GM10266 (cell line): ENCODE measurements around the gene RPTOR.

Experiments used
- DNase-seq: peaks from one replicate; pipeline ENCODE4 v3.0.0; 2012; ENCODE audit errors: extremely low spot score
- TF ChIP-seq, protein P1 (sequence below): IDR thresholded peaks from 2 replicates; pipeline ENCODE4 v1.5.1; 2012; ENCODE audit warnings: mild to moderate bottlenecking, low read depth; ENCODE audit not compliant: control insufficient read depth, insufficient read depth; ENCODE audit errors: missing control alignments

RPTOR gene

DNA sequence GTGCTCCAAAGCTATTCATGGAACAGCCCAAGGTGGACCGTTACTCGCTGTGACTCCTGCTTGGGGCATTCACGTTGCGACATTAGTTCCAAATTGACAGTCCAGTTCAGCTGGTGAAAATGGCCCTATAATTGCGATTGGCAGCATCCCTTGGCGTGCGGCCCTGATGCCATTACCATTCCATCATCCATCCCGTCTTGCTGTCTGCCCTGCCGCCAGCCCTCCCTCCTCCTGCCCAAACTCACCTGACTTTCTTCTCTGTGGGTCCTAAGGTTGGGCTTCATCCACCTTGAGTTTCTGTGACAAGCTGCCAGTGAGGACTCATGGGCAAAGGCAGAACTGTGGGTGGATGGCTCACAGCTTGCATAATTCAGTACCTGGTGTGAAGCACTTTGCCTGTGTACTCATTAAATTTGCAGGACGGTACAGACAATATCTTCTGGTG is 104.6 kb downstream of the RPTOR start:
- DNase-seq, result no peak
- TF ChIP-seq, protein P1, sequence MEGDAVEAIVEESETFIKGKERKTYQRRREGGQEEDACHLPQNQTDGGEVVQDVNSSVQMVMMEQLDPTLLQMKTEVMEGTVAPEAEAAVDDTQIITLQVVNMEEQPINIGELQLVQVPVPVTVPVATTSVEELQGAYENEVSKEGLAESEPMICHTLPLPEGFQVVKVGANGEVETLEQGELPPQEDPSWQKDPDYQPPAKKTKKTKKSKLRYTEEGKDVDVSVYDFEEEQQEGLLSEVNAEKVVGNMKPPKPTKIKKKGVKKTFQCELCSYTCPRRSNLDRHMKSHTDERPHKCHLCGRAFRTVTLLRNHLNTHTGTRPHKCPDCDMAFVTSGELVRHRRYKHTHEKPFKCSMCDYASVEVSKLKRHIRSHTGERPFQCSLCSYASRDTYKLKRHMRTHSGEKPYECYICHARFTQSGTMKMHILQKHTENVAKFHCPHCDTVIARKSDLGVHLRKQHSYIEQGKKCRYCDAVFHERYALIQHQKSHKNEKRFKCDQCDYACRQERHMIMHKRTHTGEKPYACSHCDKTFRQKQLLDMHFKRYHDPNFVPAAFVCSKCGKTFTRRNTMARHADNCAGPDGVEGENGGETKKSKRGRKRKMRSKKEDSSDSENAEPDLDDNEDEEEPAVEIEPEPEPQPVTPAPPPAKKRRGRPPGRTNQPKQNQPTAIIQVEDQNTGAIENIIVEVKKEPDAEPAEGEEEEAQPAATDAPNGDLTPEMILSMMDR, result no peak

DNA sequence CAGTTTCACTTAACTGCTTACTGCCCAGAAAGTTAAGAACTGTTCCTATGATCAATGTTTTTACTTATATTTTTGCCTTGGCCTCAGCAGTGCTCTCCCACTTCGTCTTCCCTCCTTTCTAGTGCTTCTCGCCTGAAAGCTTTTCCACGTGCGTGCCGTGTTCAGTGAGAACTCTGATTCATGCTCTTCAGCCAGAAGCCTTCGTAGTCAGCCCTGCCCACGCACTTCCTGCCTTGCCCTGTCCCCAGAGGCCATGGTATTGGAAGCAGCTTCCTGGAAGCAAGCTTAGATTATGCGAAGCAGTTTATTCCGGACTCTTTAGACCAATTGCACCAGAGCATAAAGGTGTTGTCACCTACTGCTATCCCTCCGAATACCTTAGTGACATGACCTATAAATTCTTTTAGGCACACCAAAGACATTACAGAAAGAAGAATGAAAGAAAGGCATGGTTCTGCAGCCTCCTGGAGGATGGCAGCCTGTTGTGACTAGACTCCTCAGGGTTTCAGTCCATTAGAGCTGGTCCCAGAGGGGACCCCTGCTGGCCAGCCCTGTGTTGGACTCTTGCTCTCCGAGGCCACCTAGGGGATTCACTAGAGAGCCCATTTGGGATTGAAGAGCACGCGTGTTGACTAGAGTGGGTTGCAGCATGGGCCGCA is 105.2 kb downstream of the RPTOR start:
- TF ChIP-seq, protein P1, result peak; percentile 30
- DNase-seq, result no peak

DNA sequence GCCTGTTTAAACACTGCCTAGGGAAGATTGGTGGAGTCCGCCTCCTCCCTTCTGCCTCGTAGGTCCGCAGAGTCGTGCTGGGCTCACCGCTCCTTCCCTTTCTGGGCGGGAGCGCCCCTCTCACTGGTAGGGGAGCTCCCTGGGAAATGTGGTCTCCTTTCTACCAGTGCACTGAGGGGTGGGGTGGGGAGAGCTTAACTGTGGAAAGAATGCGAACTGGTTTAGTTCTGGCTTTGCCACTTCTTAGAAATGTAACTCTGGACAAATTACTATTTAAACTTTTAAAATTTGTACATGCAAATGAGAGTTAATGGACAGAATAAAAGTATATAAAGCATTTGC is 105.7 kb downstream of the RPTOR start:
- TF ChIP-seq, protein P1, result no peak
- DNase-seq, result no peak

DNA sequence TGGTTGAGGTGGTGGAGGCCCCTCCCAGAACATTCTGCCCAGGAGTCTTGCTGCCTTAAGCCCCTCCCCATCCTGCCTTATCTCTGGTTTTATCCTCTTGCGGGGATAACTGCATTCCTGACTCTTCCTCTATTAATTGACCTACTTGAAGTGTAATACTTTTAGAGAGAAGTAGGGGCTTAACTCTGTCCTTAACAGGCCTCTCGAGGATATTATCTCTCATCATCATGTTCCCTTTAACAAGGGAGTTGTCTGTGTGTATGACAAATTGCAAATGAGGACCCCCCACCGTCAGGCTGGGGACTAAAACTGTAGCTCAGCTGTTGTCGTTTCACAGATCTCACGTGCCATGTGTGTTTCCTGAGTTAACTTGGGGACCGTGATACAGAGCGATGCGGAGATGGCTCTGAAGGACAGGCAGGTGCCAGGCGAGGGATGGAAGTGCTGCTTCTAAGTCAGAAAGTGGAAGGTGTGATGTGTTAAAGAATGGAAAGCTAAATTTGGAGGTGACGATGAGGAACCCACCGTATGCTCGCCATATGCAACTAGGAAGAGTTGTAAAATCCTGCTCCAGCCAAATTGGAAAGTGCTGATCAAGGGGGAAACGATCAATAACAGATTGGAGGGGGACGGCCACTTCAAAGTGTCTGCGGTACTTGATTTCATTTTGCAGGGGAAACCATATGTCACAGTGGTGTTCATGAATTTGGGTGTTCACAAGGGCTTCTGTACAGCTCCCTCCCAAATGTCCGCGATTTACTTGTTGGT is 106.3 kb downstream of the RPTOR start:
- no peak for DNase-seq
- TF ChIP-seq, protein P1, result no peak

DNA sequence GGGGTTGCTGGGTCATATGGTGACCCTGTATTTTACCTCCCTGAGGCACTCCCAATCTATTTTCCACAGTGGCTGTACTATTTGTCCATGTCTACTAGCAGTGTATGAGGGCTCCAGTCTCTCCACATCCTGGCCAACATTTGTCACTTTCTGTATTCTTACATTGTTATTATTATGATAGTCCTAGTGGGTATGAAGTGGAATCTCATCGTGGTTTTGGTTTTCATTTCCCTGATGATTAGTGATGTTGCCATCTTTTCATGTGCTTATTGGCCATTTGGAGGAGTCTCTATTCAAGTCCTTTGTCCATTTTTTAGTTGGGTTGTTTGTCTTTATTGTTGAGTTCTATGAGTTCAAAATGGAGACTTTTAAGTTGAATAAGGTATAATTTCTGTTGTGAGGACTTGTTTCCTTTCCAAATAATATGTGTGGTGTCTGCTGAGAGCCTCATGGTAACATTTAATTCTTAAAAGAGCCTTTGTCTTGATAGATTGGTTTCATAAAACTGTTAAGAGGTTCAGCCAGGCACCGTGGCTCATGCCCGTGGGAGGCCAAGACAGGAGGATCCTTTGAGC is 108.2 kb downstream of the RPTOR start:
- TF ChIP-seq, protein P1, result no peak
- DNase-seq, result no peak

DNA sequence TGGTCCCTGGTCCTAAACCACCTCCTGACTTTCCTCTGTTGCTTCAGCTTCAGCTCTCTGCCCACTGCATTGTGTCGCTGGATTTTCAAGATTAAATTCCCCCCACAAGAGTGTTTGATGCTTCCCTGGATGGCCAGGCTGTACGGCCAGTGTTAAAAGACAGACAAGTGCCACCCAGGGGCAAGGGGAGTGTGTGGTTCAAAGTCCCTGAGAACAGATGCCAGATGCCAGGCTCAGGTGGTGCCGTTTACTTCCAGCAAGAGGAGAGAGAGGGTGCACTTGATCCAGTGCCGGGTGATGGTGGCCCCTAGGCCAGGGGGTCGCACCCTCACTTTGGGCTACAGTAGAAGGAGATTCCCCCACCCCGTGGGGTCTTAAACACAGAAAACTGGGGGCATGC is 109.2 kb downstream of the RPTOR start:
- TF ChIP-seq, protein P1, result no peak
- no peak for DNase-seq

DNA sequence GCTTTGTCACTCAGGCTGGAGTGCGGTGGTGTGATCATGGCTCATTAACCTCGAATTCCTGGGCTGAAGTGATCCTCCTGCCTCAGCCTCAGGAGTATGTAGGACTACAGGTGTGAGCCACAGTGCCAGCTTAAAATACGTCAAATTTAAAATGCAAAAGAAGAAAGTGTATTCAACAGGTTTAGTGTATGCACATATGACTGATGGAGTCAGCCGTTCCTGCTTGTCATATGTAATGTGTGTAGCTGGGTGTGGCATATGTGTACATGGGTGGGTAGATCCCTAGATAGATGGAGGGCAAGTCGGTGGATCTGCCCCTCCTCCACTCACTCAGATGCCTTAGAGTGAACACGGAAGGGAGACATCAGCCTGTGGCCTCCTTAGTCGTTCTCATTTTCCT is 111.0 kb downstream of the RPTOR start:
- no peak for DNase-seq

More for the DNA sequence above, 111.0 kb downstream of the RPTOR start:
- TF ChIP-seq, protein P1, result no peak
